NK-92 treated with Interleukin-12 subunit alpha and Interleukin-12 subunit beta, amount 100 ng/mL, for 24 hours (cell line): ENCODE results near the gene PRKCZ.

Experiments
- DNase-seq: peaks from one replicate; lab custom pipeline; 2025; lab: John Stamatoyannopoulos, UW

Gene PRKCZ

DNA sequence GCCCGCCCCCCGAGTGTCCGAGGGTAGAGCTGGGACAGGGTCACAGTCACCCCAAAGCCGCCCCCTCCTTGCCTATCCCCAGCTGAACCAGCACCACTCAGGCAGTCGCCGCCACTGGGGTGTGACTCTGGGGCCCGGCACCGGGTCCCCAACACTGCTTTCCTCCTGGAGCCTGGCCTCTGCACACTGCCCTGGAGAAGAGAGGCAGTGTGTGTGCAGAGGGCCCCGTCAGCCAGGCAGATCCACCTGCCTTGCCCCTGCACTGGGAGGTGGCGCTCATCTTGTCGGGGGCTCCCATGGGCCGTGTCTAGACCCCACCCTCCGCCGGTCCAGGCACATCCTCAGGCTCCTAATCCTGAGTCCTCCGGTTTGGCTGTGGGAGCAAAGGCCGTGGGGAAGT is 128.7 kb downstream of the PRKCZ start:
- DNase-seq = no peak

- no peak for DNase-seq
These were observed 129.2 kb downstream of the PRKCZ start for GRCh38 chr1:2179283-2180013.

DNA sequence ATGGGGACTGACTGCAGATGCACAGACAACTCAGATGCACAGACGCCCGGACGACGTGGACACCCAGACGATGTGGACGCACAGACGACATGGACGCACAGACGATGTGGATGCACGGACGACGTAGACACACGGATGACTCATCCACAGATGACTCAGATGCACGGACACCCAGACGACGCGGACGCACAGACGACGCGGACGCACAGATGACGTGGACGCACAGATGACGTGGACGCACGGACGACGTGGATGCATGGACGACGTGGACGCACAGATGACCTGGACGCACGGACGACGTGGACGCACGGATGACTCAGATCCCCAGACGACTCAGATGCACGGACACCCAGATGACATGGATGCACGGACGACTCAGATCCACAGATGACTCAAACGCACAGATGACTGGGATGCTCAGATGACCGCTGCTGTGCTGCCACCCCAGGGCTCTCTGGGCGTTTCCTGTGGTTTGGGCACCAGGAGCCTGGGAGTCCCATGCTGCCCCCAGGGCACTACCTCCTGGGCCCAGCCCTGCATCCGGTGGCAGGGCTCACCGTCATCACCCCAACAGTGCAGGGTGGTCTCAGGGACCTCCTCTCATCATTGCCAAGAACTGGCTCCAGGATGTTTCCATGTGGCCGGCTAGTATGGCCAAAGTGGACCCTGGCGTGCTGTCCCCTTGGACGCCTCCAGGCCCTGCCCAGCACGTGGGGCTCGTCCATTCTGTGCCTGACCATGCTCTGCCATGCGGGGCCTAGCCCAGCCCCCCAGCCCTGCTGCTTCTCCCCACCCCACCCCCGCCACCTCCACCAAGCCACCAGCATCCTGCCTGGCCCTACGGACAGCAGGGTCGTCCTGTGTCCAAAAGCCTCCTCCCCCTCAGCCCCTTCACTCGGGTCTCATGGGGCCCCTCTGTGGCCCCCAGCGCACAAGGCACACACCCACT is 130.4 kb downstream of the PRKCZ start:
- DNase-seq = no peak

DNA sequence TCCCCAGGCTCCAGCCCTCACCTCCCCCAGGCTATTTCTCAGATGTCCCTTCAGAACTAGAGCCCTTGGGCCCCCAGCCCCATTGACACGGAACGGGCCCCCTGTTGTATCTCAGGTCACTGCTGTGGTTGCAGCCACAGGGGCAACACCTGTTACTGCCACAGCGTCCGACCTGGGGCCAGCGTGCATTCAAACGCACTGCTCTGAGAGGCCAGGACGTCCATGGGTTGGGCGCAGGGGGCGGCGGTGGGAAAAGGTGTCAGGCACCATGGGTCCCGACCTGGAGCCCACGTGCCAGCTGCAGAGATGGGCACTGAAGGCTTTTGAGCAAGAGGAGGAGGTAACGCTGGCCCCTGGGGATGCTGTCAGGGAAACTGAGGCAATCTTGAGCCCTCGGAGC is 131.1 kb downstream of the PRKCZ start:
- no peak for DNase-seq

DNA sequence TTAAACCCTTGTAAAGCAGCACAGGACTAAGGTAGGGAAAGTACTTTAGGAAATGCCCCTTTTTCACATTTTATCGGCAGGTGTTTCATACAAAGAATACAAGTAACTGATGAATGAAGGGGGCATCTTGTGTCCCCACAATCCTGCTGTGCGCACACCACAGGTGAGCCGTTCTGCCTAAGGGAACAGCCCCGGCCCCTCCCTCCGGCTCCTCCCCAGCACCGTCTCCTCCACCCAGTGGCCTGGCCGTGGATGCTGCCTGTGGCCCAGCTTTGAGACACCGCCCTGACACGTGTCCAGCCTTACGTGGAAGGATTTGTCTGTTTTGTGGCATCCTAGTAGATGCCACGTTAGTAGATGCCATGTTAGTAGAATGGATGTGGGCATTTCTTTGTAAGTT is 131.5 kb downstream of the PRKCZ start:
- no peak for DNase-seq

DNA sequence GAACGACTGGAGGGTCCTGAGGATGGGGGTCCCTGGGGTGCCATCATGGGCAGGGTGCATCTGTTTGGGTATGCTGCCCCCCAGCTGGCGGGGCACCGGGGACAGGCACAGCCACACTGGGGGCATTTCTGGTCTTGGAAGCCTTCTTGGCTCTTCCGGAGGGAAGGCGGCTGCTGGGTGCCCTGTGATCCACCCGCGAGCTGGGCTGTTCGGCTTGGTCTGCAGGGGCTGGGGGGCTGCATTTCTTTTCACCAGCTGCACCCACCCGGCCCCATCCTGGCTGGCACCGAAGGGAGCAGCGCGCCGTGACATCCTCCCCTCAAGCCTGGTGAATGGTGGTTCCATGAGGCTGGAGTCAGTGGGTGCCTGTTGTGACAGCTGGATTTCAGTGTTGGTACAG is 132.2 kb downstream of the PRKCZ start:
- DNase-seq = no peak

- DNase-seq = no peak
These were observed 133.7 kb downstream of the PRKCZ start for GRCh38 chr1:2183937-2184334.

GRCh38 chr1:2184531-2184930 is 134.3 kb downstream of the PRKCZ start:
- DNase-seq = no peak

DNA sequence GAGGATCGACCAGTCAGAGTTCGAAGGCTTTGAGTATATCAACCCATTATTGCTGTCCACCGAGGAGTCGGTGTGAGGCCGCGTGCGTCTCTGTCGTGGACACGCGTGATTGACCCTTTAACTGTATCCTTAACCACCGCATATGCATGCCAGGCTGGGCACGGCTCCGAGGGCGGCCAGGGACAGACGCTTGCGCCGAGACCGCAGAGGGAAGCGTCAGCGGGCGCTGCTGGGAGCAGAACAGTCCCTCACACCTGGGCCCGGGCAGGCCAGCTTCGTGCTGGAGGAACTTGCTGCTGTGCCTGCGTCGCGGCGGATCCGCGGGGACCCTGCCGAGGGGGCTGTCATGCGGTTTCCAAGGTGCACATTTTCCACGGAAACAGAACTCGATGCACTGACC is 134.7 kb downstream of the PRKCZ start:
- DNase-seq = no peak

DNA sequence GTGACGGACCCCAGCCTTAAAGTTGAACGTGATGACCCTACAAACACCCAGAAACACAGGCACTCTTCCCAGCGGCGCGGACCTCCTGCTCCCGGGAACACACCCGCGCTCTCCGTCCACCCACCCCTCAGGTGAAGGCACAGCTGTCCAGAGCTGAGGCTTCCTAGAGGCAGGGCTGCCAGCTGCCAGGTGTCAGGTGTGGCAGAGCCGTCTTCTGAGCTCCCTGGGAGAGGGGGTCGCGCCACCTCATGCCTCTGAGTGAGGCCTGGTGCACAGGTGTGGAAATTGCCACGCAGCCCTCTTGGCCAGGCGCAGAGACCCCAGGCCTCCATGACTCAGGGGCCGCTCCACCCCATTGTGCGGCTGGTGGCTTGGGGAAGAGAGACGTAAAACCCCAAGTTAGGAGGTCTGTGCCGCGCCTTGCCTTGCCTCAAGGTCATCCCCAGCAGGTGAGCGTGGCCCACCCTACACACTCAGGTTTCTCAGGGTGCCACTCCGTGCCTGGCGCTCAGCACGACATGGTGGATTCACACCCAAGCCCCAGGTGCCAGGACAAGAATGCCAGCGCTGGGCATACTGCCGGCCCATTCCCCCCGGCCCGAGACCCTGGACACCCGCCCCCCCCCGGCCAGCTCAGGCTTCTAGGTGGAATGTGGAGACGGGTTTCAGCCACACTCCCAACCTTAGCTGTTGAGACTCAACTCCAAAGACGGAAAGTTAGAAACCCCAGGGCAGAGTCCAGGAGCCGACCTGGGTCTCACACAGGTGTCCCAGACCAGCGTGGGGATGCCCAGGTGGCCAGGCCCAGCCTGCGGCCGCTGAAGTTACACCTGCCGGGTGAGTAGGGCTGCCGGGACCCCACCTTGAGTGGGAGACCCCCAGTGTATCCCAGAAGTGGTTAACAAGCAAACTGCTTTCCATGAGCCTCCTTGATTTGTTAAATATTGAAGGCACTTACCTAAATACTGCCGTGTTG is 136.0 kb downstream of the PRKCZ start:
- no peak for DNase-seq

- no peak for DNase-seq
These were observed 136.7 kb downstream of the PRKCZ start for GRCh38 chr1:2186901-2187300.

DNA sequence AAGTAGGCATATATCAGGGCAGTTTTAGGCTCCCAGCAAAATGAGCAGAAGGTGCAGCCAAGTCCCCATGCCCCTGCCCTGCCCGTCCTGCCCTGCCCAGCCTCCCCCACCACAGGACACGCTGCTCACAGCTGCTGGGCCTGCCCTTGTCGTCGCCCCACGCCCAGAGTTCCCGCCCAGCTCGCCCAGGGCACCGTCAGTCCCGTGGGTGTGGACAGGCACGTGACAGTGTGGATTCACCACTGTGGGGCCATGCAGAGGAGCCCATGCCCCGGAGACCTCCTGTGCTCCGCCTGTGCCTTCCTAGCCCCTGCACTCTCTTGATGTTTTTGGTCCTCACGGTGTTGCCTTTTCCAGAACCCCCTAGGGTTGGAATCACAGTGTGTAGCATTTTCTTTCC is 137.4 kb downstream of the PRKCZ start:
- DNase-seq = no peak

GRCh38 chr1:2188336-2188735 is 138.1 kb downstream of the PRKCZ start:
- no peak for DNase-seq

GRCh38 chr1:2189459-2190425 is 139.5 kb downstream of the PRKCZ start:
- DNase-seq = peak; percentile 40

- no peak for DNase-seq
These were observed 140.3 kb downstream of the PRKCZ start for GRCh38 chr1:2190491-2190976.

DNA sequence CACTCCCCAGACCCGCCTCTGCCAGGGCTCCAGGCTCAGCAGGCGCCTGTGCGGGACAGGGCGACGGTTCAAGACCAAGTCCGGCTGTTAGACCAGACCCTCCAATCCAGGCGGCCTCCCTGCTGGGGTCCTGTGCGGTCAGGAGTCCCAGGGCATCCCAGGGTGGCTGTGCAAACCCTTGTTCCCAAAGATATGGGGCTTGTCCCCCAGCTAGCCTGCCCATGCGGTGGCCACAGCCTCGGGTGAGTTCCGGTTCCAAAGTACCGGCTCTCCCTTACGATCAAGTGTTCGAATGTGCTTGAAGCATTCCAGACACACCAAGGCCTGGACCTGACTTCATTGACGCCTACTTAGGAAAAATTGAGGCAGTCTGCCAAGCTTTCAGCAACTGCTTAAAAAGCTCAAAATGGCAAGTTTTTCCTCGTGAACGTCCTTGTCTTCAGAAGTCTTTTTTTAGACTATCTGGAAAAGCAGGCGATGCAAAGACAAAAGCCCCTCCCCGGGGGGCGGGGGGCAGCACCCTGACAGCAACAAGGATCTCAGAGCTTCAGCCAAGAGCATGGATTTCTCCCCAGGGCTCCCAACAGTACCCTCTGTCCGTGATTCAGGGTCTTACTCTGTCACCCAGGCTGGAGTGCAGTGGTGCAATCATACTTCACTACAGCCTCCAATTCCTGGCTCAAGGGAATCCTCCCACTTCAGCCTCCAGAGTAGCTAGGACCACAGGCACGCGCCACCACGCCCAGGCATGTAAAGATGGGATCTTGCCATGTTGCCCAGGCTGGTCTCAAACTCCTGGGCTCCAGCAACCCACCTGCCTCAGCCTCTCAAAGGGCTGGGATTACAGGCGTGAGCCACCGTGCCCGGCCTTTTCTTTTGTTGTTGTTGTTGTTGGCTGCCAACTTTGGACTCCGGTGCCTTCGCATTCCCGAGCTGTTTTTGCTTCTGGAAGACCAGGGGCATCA is 142.1 kb downstream of the PRKCZ start:
- no peak for DNase-seq

DNA sequence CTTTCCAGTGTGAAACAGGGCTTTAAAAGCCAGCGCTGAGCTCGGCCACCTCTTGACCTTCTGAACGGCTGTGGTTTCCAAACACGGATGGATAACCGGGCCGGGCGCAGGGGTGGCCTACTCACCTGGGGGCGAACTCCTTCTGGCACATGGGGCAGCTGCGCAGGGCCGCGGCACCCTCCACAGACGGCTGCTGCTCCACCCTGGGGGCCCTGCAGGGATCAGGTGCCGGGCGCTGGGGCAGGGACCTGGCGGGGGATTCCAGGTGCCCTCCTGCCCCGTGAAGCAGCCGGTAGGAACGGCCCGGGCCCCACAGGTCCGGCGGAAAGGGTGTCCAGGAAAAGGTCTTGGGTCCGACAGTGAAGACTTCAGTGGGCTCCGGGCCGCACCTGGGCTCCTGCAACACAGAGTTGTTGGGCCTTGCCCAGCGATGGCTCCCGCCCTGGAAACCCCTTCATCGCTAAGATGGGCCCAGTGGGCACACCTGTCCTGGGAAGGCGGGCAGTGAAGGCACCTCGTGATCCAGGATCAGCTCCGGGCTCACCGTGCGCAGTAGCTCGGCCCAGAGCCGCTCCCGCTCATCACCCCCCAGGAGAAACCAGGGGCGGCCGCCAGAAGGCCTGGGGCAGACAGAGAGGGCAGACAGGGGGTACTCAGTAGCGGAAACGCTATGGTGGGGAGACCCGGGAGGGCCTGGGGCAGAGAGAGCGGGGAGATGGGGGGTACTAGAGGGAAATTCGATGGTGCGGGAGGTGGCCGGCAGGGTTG is 143.5 kb downstream of the PRKCZ start:
- DNase-seq = no peak

DNA sequence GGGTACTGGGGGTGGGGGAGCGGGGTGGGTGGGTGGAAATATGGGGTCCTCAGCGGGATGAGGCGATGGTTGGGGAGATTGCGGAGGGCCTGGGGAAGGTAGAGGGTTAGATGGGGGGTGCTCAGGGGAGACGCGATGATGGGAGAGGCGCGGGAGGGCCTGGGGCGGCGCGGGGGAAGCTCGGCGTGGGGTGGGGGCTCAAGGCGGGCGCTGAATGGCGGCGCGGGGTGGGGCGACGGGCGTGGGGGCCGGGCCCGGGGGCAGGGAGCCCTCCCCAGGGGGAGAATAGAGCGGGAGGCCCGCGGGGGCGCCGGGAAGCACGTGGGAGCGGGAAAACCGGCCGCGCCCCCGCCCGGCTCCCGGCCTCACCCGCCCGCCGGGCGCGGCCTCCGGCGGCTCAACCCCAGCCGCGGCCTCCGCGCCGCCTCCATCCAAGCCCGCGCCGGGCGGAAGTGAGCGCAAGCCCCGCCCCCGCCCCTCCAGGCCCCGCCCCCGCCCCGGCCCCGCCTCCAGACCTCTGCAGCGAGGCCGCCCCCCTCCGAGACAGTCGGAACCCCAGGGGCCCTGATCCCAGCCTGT is 144.2 kb downstream of the PRKCZ start, which contains the start of gene FAAP20:
FAAP20 (minus strand) TSS at position 454 of the 579 bp plus-strand sequence; CDS start at position 431, 23 bp downstream.
- peak; percentile 77 for DNase-seq
